MCF 10A (cell line): ENCODE measurements around the gene ZNF697. TPM values are rescaled to one million over a fixed set of nuclear protein-coding genes. Genes with fewer than 3 reads are reported as not detected.
"Not testable (repeated sequence)": the region's sequence is repeated elsewhere in the genome, so short reads cannot be mapped to it uniquely, and the experiment has no call there.

Source experiments
- BruUV-seq: library from RNA; stranded (reverse); fragments of 400-500 nt; replicated peaks from 2 replicates; lab custom pipeline; 2021; lab: Mats Ljungman, UMichigan
- CTCF ChIA-PET: fragments of 300-600 bp; sonication (Branson Sonifier 250); formaldehyde crosslinking; extraction: SDS; loops from one replicate; lab custom pipeline; 2021; ENCODE audit warnings: antibody characterized with exemption, inconsistent platforms; lab: Yijun Ruan, JAX
- POLR2A ChIA-PET: fragments of 300-600, 350-650 bp; sonication (Branson Sonifier 250); formaldehyde crosslinking; extraction: SDS; loops from one replicate; lab custom pipeline; 2020; ENCODE audit warnings: antibody characterized with exemption, inconsistent platforms; lab: Yijun Ruan, JAX
- DNase-seq: peaks from one replicate; pipeline ENCODE4 v3.0.0-alpha.2; 2018; ENCODE audit not compliant: unreplicated experiment
- H3K27ac Mint-ChIP-seq: one replicate; pipeline ENCODE4 v1.8.0; 2022; ENCODE audit warnings: mild to moderate bottlenecking, low read depth, mixed read lengths; ENCODE audit not compliant: unreplicated experiment
- H3K27me3 Mint-ChIP-seq: one replicate; pipeline ENCODE4 v1.8.0; 2022; ENCODE audit warnings: mixed read lengths; ENCODE audit not compliant: insufficient read depth, unreplicated experiment
- H3K36me3 Mint-ChIP-seq: one replicate; pipeline ENCODE4 v1.8.0; 2022; ENCODE audit warnings: mild to moderate bottlenecking, moderate library complexity, mixed read lengths; ENCODE audit not compliant: insufficient read depth, unreplicated experiment
- H3K4me1 Mint-ChIP-seq: one replicate; pipeline ENCODE4 v1.8.0; 2022; ENCODE audit warnings: mixed read lengths; ENCODE audit not compliant: insufficient read depth, unreplicated experiment
- H3K4me3 Mint-ChIP-seq: one replicate; pipeline ENCODE4 v1.8.0; 2022; ENCODE audit warnings: mild to moderate bottlenecking, moderate library complexity, mixed read lengths; ENCODE audit not compliant: unreplicated experiment
- H3K9me3 Mint-ChIP-seq: one replicate; pipeline ENCODE4 v1.8.0; 2022; ENCODE audit warnings: mixed read lengths; ENCODE audit not compliant: unreplicated experiment
- CTCF ChIP-seq: fragments of 200-600 bp; IDR thresholded peaks from one replicate; pipeline ENCODE4 v1.8.0; 2022; ENCODE audit warnings: antibody characterized with exemption, mild to moderate bottlenecking; ENCODE audit not compliant: unreplicated experiment
- intact Hi-C: fragments of 100-400 bp; cut with micrococcal nuclease; formaldehyde crosslinking; loops from 2 replicates; pipeline ENCODE4 v1.14.1; 2022
- total RNA-seq: library from RNA; stranded (reverse); gene quantifications from 2 replicates; pipeline ENCODE4 v1.2.3, GENCODE V29; 2022

The ZNF697 gene
- total RNA-seq, 1 experiment from 2014 or later, result 13.2 TPM

- Mint-ChIP-seq H3K4me3 (no peak overlapping the region), H3K27me3 (no peaks in the 10 kb centered on the region), H3K4me1 (no peaks in the 10 kb centered on the region), H3K27ac (no peak overlapping the region), H3K9me3 (no peaks in the 10 kb centered on the region), H3K36me3 (no peaks in the 10 kb centered on the region)
- CTCF ChIA-PET, result interaction anchor here (0.5 to 2.5 kb wide), 6 partner anchors 14 to 1435 kb away, joined by 3 to 9 read pairs (median 4); no protein-coding TSS in a partner anchor
- intact Hi-C loops, result no loop called here
- no TSS peak for BruUV-seq
- no peak for DNase-seq
- no peak for TF ChIP-seq CTCF
- POLR2A ChIA-PET, result no interaction called here
Measured at GRCh38 chr1:119588621-119589020, 59.4 kb downstream of the ZNF697 start.

GRCh38 chr1:119587341-119587740 lies 60.7 kb downstream of the ZNF697 start:
- no peaks in the 10 kb centered on the region for H3K9me3 Mint-ChIP-seq
- no peak for TF ChIP-seq CTCF
- DNase-seq, result no peak
- no peaks in the 10 kb centered on the region for H3K4me1 Mint-ChIP-seq
- intact Hi-C loops, result no loop called here
- ChIA-PET CTCF (interaction anchor here (0.6 to 1.0 kb wide), 2 partner anchors 16 to 299 kb away, joined by 3 to 4 read pairs; no protein-coding TSS in a partner anchor), POLR2A (no interaction called here)
- H3K27ac Mint-ChIP-seq, result no peak overlapping the region
- H3K36me3 Mint-ChIP-seq, result no peaks in the 10 kb centered on the region
- H3K4me3 Mint-ChIP-seq, result no peak overlapping the region
- BruUV-seq, result no TSS peak
- H3K27me3 Mint-ChIP-seq, result no peaks in the 10 kb centered on the region

- H3K4me3 Mint-ChIP-seq, H3K9me3 Mint-ChIP-seq, H3K4me1 Mint-ChIP-seq, BruUV-seq, intact Hi-C loops, H3K27ac Mint-ChIP-seq, DNase-seq, H3K36me3 Mint-ChIP-seq, H3K27me3 Mint-ChIP-seq: not testable (repeated sequence)
- ChIA-PET CTCF (interaction anchor here (0.7 to 1.2 kb wide), 3 partner anchors 8 to 331 kb away, joined by 3 read pairs; no protein-coding TSS in a partner anchor), POLR2A (interaction anchor here (1.5 kb wide), 1 partner anchor 19 kb away, joined by 4 read pairs; no protein-coding TSS in a partner anchor)
Measured at GRCh38 chr1:119585801-119586200, 62.3 kb downstream of the ZNF697 start.

- TF ChIP-seq CTCF, result peak; percentile 66
- ChIA-PET POLR2A (no interaction called here), CTCF (interaction anchor here (0.6 to 1.1 kb wide), 8 partner anchors 9 to 1706 kb away, joined by 3 to 7 read pairs (median 3); no protein-coding TSS in a partner anchor)
- Mint-ChIP-seq H3K4me3 (no peak overlapping the region), H3K9me3 (no peaks in the 10 kb centered on the region), H3K4me1 (no peaks in the 10 kb centered on the region), H3K27me3 (no peaks in the 10 kb centered on the region), H3K36me3 (no peaks in the 10 kb centered on the region), H3K27ac (no peak overlapping the region)
- intact Hi-C loops, result loop anchor here (1.0 kb wide), 1 partner anchor 28 kb away; no protein-coding TSS in a partner anchor
- BruUV-seq, result no TSS peak
- peak; percentile 75 for DNase-seq
Measured at GRCh38 chr1:119582801-119583200, 65.3 kb downstream of the ZNF697 start.

GRCh38 chr1:119581076-119581475 lies 67.0 kb downstream of the ZNF697 start:
- BruUV-seq, H3K27me3 Mint-ChIP-seq, H3K4me1 Mint-ChIP-seq, intact Hi-C loops, H3K9me3 Mint-ChIP-seq, H3K4me3 Mint-ChIP-seq, H3K36me3 Mint-ChIP-seq, POLR2A ChIA-PET, DNase-seq, H3K27ac Mint-ChIP-seq: not testable (repeated sequence)
- CTCF ChIA-PET, result interaction anchor here (0.7 kb wide), 1 partner anchor 17 kb away, joined by 4 read pairs; no protein-coding TSS in a partner anchor
